GM06990 (cell line): ENCODE data around the gene TRIM32.

Experiments
- DNase-seq: peaks from one replicate; pipeline ENCODE4 v3.0.0-alpha.2; 2011; ENCODE audit not compliant: insufficient read length; ENCODE audit errors: extremely low read depth
- H3K27me3 ChIP-seq: replicated peaks from 2 replicates; pipeline ENCODE4 v1.6.0; 2011; ENCODE audit warnings: low read length; ENCODE audit not compliant: control insufficient read depth, insufficient read depth
- H3K36me3 ChIP-seq: 2 replicates; pipeline ENCODE4 v1.5.1; 2011; ENCODE audit warnings: low read length; ENCODE audit not compliant: control insufficient read depth, insufficient read depth
- H3K4me3 ChIP-seq: replicated peaks from 2 replicates; pipeline ENCODE4 v1.5.1; 2011; ENCODE audit warnings: low read depth, mild to moderate bottlenecking, control low read depth, low read length
- TF ChIP-seq, protein P1 (sequence below): IDR thresholded peaks from 2 replicates; pipeline ENCODE4 v1.5.1; 2011; ENCODE audit warnings: low read length, control low read depth, mild to moderate bottlenecking, inconsistent platforms; ENCODE audit not compliant: insufficient read depth, poor library complexity, severe bottlenecking

The TRIM32 gene

DNA sequence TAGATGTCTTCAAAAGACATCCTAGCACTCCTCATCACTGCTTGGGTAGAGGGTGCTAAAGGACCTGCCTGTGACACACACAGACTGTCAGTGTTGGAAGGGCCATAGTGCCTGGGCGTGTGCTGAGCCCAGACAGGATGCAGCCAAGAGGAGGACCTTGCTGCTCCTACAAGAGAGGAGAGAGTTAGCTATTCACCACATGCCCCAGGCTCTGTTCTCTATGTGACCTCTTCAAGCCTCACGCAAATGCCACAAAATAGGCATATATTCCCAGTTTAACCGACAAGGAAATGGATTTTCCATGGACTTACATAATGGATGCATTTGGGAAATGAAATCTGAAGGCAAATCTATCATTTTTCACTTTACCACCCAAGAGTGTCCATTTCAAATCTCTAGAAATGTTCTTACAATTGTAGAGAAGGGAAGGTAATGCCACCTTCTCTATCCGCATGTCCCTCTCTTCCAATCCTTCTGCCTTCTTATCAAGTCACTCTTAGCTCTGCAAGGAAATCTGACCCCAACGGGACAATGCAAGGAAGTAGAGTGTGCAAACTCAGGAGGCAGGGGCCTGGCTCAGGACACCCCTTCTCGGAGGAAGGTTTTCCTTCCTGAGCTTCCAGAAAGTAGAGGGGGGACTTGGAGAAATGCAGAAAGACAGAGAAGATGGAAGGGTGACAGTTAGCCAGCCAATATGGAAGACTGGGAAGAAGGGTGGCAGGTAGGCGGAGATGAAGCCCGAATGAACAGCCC, 49.5 kb downstream of the TRIM32 start:
- Histone ChIP-seq H3K36me3 (no peaks in the 10 kb centered on the region), H3K4me3 (no peak overlapping the region), H3K27me3 (no peaks in the 10 kb centered on the region)
- TF ChIP-seq, protein P1, sequence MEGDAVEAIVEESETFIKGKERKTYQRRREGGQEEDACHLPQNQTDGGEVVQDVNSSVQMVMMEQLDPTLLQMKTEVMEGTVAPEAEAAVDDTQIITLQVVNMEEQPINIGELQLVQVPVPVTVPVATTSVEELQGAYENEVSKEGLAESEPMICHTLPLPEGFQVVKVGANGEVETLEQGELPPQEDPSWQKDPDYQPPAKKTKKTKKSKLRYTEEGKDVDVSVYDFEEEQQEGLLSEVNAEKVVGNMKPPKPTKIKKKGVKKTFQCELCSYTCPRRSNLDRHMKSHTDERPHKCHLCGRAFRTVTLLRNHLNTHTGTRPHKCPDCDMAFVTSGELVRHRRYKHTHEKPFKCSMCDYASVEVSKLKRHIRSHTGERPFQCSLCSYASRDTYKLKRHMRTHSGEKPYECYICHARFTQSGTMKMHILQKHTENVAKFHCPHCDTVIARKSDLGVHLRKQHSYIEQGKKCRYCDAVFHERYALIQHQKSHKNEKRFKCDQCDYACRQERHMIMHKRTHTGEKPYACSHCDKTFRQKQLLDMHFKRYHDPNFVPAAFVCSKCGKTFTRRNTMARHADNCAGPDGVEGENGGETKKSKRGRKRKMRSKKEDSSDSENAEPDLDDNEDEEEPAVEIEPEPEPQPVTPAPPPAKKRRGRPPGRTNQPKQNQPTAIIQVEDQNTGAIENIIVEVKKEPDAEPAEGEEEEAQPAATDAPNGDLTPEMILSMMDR, result no peak
- no peak for DNase-seq

DNA sequence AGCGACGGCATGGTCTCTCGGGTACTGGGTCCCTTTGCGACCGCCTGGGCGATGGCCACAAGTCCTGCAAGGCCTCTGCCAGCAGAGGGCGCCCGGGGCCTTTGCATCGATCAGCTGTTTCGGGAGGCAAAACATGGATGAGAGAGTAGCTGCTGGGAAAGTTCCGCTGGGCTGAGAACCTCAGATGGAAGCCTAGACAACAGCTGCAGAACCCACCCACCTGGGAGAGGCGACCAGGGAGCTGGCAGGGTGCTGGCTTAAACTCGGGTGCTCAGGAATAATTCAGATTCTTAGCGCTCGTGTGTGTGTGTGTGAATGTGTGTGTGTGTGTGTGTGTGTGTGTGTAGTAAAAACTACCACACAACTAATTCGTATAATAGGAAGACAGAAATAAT, 50.0 kb downstream of the TRIM32 start:
- TF ChIP-seq, protein P1, result peak; percentile 99
- no peaks in the 10 kb centered on the region for H3K36me3 ChIP-seq
- peak; percentile 55 for DNase-seq
- H3K4me3 ChIP-seq, result no peak overlapping the region
- H3K27me3 ChIP-seq, result no peaks in the 10 kb centered on the region

DNA sequence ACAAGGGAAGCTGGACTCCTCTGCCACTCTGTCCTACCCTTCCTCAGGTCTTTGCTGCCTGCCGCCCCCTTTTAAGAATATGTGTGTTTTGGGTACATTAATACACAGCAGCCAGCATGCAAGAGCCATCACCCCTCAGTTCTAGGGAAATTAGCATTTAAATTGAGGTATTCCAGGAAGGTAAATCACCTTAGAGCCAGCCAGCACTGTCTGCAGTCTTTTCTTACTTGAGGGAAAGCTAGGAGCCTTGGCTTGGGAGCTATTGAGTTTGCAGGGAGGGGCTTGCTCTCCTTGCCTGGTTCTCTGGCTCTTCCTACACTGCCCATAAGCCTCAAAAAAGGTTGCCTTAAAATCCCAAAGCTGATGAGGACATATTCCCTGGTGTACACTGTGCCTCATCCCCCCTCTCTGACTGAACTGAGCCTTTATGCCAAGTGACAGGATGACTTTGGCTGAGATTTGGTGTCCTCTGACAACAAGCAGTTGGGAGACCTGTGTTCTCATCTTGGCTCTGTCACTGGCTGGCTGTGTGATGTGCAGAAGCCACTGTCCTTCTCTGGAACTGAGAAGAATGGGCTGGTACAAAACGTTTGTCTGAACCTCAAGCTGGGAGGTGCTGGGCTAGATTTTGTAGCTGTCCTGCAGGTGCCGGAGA, 54.1 kb downstream of the TRIM32 start:
- Histone ChIP-seq H3K27me3 (no peaks in the 10 kb centered on the region; the same call in 1 of the 2 replicates), H3K36me3 (no peaks in the 10 kb centered on the region), H3K4me3 (no peak overlapping the region)
- TF ChIP-seq, protein P1, result no peak
- no peak for DNase-seq

DNA sequence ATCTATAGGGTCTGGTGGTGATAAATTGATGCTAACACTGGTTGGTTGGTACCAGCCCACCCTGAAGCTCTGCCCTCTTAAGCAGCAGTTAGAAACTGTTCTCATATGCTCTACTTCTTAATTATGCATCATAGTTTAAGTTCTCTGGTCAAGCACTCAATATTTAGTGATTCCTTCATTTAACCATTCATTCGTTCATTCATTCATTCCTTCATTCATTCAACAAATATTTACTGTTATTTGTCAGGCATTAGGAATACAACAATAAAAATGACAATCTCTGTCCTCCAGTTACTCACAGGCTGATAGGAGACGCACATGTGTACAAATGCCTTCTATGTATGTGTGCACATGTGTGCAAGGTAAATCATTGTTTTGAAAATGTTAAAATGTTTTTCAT, 54.6 kb downstream of the TRIM32 start:
- H3K36me3 ChIP-seq, result no peaks in the 10 kb centered on the region
- TF ChIP-seq, protein P1, result no peak
- no peak overlapping the region for H3K4me3 ChIP-seq
- no peaks in the 10 kb centered on the region; the same call in 1 of the 2 replicates for H3K27me3 ChIP-seq
- no peak for DNase-seq

DNA sequence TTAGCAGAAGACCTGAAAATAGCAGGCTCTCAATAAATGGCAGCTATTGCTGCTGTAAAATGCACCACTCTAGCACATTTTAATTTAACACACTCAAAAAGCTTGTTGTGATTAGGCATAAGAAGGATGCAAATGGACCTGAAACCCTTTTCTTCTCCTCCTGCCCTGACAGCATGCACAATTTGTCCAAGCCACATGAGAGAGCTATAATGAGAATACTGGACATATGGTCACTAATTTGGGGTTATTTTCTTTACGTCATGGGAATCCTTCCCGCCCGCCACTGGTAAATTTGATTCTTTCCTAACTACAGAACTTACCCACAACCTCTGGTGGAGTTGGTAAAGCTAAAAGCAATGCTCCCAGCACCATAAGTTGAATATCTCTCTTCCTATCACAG, 62.1 kb downstream of the TRIM32 start:
- TF ChIP-seq, protein P1, result no peak
- H3K27me3 ChIP-seq, result no peaks in the 10 kb centered on the region
- no peaks in the 10 kb centered on the region for H3K36me3 ChIP-seq
- no peak for DNase-seq
- no peak overlapping the region for H3K4me3 ChIP-seq
